GM21515 (cell line): Measurements from ENCODE around the gene ALG11.
"Not testable (repeated sequence)": the region's sequence is repeated elsewhere in the genome, so short reads cannot be mapped to it uniquely, and the experiment has no call there.

ENCODE experiments used
- ATAC-seq: cut with Tn5 transposase; IDR thresholded peaks from one replicate; pipeline ENCODE4 v1.9.1; 2021; ENCODE audit not compliant: unreplicated experiment

ALG11 gene, protein sequence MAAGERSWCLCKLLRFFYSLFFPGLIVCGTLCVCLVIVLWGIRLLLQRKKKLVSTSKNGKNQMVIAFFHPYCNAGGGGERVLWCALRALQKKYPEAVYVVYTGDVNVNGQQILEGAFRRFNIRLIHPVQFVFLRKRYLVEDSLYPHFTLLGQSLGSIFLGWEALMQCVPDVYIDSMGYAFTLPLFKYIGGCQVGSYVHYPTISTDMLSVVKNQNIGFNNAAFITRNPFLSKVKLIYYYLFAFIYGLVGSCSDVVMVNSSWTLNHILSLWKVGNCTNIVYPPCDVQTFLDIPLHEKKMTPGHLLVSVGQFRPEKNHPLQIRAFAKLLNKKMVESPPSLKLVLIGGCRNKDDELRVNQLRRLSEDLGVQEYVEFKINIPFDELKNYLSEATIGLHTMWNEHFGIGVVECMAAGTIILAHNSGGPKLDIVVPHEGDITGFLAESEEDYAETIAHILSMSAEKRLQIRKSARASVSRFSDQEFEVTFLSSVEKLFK

DNA sequence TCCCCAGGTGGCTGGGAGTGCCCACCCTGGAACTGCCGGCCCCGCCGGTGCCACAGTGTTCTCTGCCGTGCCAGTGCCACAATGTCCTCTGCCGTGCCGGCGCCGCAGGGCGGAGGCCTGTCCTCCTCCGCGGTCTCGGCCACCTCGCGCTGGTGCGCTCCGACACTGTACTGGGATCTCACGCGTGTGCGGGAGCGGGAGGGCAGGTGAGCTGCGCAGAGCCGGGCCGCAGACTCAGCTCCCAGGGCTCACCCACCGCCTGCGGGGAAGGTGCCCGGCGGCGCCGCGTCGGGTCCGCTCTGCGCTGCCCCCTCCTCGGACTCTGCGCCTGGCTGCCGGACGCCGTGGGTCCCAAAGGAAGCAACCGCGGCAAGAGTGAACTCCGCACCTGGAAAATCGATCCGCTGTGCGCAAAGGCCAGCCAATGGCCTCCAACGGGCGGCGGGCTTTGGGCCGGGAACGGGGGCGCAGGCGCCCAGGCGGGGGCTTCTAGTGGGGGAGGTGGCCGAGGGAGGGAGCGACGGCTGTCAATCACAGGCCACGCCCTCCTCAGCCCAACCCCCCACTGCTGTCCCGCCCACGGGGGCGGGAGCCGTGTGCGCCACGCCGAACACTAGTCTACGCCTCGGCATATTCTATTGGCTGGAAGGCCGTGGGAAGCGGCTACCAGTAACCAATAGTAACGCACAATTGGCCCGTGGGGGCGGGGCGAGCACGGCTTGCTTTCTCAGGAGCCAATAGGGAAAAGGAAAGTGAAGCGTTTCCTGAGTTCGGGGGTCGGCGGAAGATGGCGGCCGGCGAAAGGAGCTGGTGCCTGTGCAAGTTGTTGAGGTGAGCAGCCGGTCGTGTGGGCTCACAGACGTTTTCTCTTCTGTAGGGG, at the start of gene ALG11:
TSS of gene ALG11 (plus strand) at position 767 of the 880 bp plus-strand sequence. CDS start at position 788, 21 bp downstream.
- ATAC-seq = peak; percentile 99

DNA sequence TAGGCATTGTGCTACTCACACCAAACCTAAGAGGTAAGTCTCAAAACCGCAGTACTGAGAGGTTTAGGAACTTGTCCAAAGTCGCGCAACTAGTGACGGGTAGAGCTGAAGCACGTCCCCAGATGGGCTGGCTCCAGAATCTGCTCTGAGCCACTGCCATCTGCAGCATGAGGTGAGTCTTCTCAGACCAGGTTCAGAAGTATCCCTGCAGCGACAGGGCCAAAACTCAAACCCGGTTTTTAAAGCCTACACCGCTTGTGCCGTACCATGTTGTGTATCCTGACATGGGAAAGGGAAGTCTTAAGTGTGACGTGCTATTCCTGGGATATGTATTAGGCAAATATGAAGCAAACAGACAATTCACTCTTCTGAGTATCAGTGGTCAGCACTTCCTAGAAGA, 46.0 kb upstream of the ALG11 start:
- ATAC-seq = no peak

DNA sequence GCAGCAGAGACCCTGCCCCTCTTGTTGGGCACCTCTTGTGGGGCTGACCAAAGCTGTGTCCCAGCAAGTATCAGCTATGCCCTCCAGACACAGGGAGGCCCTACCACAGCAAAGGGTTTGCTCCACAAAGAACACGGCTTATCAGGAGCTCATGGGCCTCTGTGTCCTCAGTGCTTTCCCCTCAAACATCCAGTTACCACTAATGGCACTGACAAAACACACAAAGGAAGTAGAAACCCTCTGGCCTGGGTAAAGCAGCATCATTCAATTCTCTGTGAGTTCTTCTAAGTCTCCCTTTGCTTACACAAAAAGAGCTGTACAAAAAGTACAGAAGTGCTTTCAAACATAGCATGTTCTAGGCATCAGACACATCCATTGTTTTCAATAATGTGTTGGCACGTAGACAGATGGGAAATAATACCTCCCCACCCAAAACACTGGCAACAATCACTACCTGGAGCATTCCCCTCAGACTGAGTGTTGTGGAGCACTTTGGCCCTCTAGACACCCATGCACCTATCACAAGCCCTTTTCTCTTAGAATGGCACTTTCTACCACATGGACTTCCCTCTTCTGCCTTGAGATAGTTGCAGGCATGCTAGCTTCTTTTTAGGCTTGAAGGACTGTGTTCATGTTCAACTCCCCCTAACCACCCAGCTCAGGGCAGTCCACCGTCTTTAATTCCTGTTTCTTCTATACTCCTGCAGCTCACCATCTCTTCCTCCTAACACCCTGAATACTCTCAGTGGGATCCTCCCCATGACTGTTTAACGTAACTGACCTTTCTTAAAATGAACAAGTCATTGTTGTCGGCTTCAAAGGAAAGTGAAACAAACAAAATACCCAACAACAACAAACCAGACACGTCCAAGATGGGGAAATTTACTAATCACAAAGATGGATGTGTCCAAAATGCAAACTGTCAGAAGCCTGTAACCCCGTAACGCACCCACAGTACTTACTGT, 44.4 kb upstream of the ALG11 start:
- no peak for ATAC-seq

DNA sequence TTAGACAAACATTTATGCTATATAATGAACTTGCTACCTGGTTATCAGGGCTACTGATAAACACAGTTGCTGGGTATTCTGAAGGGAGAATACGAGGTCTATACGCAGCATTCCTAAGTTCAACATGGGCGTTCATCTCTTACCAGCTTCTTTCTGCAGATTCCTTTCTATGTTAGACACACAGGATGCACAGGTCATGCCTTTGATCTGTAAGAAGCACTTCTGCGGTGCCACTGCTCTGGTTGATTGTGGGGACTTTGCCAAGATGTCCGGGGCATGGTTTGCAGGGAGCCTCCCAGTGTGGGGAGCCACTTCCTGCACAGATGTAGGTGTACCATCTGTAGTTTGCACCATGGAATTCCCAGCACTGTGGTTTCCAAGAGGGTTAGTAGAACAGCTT, 41.8 kb upstream of the ALG11 start:
- ATAC-seq = no peak

DNA sequence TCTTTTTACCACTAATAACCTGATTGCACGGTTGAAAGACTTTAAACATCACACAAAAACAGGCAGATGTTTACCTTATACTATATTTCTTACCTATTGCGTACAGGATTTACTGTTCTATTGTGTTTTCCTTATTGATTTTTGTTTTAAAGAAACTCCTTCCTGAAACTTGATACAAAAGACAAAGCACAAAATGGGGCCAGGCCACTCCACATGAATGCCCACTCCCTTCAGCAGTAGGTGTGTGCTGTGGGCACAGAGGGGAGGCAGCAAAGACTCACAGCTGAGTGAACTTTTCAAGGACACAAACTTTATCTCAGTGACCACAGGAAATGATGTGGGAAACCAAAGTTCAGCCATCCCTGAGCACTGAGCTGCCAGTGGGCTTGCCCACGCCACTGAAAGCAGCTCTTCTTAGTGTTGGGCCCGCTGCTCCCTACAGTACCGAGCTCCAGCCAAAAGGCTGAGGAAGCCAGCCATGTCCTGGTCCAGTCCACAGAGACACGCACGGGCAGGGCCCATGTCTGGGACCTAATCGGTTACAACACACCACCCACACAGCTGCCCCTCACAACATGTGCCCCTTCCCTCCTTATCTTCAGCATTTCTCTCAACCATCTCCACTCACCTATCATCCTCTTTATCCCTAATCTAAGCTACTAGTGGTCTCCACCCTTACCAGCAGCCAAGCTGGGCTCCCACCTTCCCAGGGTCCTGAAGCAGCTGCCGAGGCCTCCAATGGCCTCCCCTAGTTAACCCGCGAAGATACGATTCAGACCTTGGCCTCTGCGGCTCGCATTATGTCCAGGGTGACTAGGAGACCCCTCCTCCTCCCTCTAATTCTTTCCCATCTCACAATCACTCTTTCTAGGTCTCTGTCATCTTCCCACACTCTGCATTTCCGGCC, 40.4 kb upstream of the ALG11 start:
- ATAC-seq = no peak

DNA sequence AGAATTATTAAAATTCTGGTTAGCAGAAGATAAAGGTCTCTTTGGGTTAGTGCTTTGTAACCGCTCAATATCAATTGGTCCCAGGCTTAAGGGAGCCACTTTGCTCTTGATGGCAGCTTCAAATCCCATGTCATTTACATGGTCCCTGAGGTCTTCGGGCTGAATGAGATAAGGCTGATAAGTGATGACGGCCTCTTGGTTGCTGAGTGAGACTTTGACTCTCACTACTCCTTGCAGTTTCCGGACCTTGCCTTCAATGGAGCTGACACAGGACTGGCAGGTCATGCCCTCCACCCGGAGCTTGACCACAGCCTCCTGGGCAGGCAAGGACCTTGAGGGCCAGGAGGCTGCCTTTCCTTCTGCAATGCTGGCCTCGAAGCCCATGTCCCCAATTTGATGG, 37.7 kb upstream of the ALG11 start:
- ATAC-seq = no peak

DNA sequence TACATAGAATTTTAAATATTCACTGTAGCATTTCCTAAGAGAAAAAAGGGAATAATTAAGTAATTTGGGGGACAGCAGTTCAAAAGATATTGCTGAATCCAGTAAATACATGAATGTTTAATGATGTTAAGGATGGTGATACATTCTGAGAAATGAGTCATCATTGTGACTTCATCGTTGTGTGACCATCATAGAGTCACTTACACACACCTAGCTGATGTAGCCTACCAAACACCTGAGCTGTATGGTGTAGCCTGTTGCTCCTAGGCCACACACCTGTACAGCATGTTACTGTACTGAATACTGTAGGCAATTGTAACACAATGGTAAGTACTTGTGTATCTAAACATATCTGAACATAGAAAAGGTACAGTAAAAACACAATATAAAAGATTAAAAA, 35.8 kb upstream of the ALG11 start:
- no peak for ATAC-seq

DNA sequence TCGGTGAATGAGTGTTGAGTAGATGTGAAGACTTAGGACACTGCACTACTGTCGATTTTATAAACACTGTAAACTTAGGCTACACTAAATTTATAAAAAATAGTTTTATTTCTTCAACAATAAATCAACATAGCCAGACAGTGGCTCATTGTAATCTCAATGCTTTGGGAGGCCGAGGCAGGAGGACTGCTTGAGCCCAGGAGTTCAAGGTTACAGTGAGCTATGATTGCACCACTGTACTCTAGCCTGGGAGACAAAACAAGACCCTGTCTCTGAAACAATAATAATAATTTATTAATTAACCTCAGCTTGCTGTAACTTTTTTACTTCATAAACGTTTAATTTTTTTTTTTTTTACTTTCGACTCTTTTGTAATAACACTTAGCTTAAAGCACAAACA, 35.3 kb upstream of the ALG11 start:
- no peak for ATAC-seq

DNA sequence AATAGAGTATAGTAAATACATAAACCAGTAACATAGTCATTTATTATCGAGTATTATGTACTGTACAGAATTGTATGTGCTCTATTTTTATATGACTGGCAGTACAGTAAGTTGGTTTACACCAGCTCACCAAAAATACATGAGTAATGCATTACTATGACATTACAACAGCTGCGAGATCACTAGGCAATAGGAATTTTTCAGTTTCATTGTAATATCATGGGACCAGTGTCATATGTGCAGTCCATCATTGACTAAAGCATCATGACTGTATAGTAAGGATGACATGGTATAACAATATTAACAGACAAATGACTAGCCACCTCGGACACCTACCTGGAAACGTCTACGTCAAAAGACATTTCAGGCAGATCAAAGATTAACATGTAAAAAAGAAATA, 34.6 kb upstream of the ALG11 start:
- no peak for ATAC-seq

DNA sequence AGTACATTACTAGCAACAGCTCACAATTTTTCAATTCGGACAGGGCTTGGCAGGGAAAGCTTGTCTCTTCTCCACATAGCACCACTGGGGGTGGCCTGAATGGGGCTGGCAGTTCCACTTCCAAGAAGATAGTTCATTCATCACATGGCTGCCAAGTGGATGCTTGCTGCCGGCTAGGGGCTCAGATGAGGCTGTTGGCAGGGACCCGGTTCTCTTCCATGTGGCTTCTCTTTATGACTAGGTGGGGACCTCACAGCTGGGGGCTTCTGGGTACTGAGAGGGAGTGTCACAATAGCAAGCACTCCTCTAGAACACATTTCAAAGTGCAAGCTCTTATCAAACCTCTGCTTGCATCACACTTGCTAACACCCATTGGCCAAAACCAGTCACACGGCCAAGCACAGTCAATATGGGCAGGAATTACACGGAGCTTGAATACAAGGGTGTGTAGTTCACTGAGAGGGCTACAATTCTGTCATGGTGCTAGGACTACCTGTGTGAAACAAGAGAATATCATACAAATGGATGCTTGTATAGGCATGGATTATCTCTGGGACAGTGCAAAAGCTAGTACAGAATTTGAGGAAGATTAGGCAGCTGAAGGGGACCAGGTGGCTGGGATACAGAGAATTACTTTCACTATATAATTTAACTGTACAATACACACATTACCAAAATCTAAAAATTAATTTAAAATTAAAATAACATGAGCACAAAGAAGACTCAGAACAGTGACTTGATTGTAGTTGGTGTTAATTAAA, 33.2 kb upstream of the ALG11 start:
- no peak for ATAC-seq

DNA sequence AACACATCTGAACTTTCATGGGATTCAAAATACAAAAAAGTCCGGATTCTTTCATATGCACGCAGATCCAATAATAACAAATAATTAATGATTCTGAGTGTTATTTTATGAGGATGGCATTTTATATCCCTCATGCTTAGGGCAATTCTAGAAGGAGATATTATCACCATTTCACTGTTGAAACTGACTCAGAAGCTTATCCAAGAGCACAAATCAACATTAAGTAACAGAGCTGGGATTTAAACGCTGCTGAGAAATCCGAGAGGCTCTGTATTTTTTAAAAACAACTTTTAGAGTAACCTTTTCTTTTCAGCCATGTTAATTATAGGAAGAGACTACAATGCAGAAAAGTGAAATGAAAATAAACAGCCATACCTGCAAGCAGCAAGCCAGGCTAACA, 31.3 kb upstream of the ALG11 start:
- no peak for ATAC-seq

DNA sequence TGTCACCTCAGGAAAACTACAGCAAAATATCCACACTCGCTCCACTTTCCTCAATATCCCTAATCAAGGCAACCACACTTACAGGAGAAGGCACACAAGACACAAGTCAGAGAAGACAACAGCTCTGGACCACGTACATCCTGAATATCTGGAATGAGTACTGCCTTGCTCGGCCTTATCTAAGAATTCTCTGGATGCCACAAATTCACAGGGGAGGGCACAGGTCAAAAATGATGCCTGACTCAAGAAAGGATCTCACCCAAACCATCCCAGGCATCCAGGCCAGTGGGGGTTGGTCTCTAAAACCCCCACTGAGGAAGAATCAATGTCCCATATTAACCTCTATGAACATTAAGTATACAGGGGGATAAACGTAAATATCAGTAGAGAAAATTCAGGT, 30.8 kb upstream of the ALG11 start:
- no peak for ATAC-seq

DNA sequence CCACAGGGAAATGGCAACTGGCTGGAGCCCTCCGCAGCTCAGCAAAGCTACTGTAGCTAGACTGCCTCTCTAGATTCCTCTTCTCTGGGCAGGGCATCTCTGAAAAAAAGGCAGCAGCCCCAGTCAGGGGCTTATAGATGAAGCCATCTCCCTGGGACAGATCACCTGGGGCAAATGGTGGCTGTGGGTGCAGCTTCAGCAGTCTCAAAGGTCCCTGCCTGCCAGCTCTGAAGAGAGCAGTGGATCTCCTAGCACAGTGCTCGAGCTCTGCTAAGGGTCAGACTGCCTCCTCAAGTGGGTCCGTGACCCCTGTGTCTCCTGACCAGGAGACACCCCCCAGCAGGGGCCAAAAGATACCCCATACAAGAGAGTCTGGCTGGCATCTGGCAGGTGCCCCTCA, 28.9 kb upstream of the ALG11 start:
- ATAC-seq = not testable (repeated sequence)

DNA sequence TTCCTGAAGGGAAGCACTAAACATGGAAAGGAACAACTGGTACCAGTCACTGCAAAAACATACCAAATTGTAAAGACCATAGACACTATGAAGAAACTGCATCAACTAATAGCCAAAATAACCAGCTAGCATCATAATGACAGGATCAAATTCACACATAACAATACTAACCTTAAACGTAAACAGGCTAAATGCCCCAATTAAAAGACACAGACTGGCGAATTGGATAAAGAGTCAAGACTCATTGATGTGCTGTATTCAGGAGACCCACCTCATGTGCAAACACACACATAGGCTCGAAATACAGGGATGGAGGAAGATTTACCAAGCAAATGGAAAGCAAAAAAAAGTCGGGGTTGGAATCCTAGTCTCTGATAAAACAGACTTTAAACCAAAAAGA, 27.3 kb upstream of the ALG11 start:
- ATAC-seq = not testable (repeated sequence)

DNA sequence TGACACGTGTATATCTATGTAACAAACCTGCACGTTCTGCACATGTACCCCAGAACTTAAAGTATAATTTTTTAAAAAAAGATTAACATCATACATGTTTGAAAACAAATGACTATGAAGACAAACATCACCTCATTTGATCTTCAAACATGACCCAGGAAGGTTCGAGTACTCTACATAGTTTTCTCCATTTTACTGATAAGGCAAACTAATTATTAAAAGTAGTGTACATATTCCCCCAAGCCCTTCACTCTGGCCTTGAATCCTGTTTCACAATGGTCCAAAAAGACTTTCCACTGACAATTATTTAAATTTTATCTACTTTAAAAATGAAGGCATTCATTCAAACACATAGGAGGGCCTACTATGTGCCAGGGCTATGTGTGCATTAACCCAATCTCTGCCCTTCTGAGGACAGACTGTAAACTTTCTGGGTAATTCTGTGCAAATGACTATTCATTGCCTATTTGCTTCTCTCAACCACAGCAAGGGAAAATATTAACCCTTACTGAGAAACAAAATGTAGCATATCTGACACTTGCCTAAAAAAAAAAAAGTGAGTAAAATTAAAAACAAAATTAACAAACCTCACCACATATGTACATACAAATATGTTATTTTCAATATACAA, 23.1 kb upstream of the ALG11 start:
- no peak for ATAC-seq

DNA sequence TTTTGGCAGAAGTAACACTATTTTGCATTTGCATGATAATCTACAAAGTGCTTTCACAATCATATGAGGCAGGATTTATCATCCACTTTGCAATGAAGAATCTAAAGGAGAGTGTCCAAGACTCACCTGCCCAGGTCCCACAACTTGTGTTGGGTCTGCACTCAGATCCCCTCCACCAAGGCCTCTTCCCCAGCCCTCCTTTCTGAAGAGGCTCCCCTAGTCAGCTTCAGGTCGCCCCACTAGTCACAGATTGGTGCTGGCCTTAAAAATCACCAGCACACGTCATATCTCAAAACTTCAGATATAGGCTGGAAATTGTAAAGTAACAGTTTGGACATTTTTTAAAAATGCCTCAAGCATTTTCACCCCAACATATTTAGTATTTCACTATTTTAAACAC, 18.5 kb upstream of the ALG11 start:
- ATAC-seq = no peak

DNA sequence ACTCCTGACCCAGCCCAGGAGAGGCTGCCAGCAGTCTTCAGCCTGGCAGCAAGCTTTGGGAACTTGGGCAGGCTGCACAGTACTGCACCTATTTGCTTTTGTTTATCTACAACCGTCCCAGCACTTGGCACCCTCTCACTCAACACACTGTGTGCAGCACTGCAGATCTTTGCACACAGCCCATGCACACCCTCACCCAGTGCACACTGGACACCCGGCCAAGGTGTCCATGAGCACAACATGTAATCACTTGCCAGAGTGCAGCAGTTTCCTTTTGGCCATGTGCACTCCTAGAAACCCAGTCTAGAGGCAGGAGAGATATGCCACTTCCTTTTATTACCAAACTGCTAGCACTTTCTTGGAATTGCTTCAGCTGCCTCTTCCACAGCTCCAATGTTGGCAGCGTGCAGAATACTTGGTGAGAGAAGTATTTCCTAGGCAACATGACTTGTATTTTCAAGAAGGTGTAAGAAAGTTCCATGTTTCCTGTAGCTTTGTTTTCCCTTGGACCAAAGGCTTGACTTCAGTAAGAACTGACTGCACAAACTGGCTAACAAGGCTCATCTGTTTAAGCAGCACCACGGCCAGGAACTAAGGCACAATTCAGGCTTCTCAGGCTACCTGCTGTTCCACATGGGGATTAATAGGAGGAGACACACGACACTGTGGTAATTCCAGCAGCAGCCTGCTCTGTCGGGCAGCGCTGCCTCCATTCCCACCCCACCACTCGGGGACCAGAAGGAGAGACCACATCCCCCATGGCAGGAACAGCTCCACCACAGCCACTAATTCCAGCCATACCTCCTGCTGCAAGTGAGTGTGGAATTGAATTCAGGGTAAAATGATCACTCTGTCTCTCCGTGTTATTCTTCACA, 16.3 kb upstream of the ALG11 start:
- ATAC-seq = no peak

DNA sequence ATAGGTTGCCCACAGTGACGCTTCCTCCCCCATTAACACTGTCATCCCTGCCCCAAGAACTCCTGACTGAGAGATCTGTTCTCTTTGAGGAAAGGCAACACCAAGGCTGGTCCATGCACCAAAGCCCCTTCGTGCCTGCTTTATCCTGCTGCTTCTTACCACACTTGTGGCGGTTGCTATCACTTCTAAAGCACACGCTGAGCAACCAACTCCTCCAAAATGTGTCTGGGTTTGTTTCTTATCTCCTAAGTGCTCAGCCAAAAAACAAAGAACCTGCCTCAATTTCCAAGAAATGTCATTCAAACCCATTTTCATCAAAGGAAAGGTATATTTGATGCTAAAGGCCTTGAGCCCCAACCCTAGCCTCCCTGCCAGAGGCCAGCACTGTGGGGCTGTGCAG, 15.6 kb upstream of the ALG11 start:
- ATAC-seq = no peak
